ENCODE measurements around the gene HDAC9. TPM values are rescaled to one million over a fixed set of nuclear protein-coding genes. Genes with fewer than 3 reads are reported as not detected.

The HDAC9 gene
- total RNA-seq, 2 donors from 2014 or later, result 1.5 to 4.0 TPM

DNA sequence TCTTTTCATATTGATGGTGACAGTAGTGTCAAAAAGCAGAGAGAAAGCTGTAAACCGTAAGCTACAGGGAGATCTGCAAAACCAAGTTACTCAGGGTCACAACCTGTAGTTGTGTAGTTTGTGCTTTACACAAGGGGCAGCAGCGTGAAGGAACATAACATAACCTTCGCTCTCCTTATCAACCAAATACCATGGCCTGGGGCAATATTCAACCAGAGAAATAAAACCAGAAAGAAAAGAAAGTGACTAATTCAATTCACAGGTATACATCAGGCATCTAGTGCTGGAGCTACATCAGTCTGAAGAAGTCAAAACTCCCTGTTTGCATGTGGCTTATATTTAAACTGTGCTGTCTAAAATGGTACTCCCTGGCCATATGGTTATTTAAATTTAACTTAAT is 397.6 kb downstream of the HDAC9 start:
- DNase-seq, result no peak
- Mint-ChIP-seq H3K27me3 (ENCODE audit: insufficient read depth) (no peaks in the 10 kb centered on the region), H3K4me3 (no peak overlapping the region), H3K9me3 (no peaks in the 10 kb centered on the region), H3K36me3 (ENCODE audit: low read depth) (no peaks in the 10 kb centered on the region), H3K4me1 (peaks cover 9% of the 10 kb centered on the region), H3K27ac (no peak overlapping the region)
- TF ChIP-seq, protein P1, sequence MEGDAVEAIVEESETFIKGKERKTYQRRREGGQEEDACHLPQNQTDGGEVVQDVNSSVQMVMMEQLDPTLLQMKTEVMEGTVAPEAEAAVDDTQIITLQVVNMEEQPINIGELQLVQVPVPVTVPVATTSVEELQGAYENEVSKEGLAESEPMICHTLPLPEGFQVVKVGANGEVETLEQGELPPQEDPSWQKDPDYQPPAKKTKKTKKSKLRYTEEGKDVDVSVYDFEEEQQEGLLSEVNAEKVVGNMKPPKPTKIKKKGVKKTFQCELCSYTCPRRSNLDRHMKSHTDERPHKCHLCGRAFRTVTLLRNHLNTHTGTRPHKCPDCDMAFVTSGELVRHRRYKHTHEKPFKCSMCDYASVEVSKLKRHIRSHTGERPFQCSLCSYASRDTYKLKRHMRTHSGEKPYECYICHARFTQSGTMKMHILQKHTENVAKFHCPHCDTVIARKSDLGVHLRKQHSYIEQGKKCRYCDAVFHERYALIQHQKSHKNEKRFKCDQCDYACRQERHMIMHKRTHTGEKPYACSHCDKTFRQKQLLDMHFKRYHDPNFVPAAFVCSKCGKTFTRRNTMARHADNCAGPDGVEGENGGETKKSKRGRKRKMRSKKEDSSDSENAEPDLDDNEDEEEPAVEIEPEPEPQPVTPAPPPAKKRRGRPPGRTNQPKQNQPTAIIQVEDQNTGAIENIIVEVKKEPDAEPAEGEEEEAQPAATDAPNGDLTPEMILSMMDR (conservative IDR thresholded peaks at IDR 0.05), result no peak
- H3K4me3 ChIP-seq (ENCODE audit: low read length), result no peak overlapping the region
- no peak overlapping the region for H3K27ac ChIP-seq (ENCODE audit: low read depth, low read length)
- no peak overlapping the region for H3K9ac ChIP-seq (ENCODE audit: extremely low read depth, low read length, poor library complexity, severe bottlenecking)
- no peaks in the 10 kb centered on the region for H3K27me3 ChIP-seq (ENCODE audit: control insufficient read depth, insufficient read depth, low read length, poor library complexity, severe bottlenecking)
- WGBS, 2 experiments (ENCODE audit: insufficient coverage in 1 of 2, insufficient read length in 1 of 2), result 96% methylated on average over 3 of the region's 3 CpGs; no CpG with 5 or more reads in 1 of the 2 experiments
- peaks cover 8% of the 10 kb centered on the region for H3K4me1 ChIP-seq (ENCODE audit: control insufficient read depth, insufficient read depth, low read length)
- H3K36me3 ChIP-seq (ENCODE audit: control insufficient read depth, insufficient read depth, low read length), result no peaks in the 10 kb centered on the region
- H3K9me3 ChIP-seq (ENCODE audit: control insufficient read depth, low read length), result no peaks in the 10 kb centered on the region

DNA sequence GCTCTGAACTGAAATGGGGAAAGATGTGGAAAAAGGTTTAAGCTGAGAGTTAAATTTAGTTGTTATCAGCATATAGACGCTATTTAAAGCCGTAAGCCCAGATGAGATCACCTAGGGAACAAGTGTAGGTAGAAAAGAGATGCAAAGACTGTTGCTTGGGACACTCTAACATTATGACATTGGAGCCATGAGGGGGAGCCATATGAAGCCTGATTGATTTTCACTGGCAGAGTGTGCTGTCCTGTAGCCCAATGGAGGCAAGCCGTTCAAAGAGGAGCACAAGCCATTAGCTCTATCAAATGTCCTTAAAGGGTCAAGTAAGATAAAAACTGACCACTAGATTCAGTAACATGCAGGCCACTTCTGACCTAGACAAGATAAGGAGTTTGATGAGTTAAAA is 398.6 kb downstream of the HDAC9 start:
- Histone ChIP-seq H3K9me3 (ENCODE audit: control insufficient read depth, low read length) (no peaks in the 10 kb centered on the region), H3K27me3 (ENCODE audit: control insufficient read depth, insufficient read depth, low read length, poor library complexity, severe bottlenecking) (no peaks in the 10 kb centered on the region), H3K4me1 (ENCODE audit: control insufficient read depth, insufficient read depth, low read length) (peaks cover 6% of the 10 kb centered on the region), H3K4me3 (ENCODE audit: low read length) (no peak overlapping the region), H3K27ac (ENCODE audit: low read depth, low read length) (no peak overlapping the region), H3K36me3 (ENCODE audit: control insufficient read depth, insufficient read depth, low read length) (no peaks in the 10 kb centered on the region), H3K9ac (ENCODE audit: extremely low read depth, low read length, poor library complexity, severe bottlenecking) (no peak overlapping the region)
- DNase-seq, result no peak
- H3K27ac Mint-ChIP-seq, result no peak overlapping the region
- H3K27me3 Mint-ChIP-seq (ENCODE audit: insufficient read depth), result no peaks in the 10 kb centered on the region
- no peaks in the 10 kb centered on the region for H3K9me3 Mint-ChIP-seq
- H3K4me1 Mint-ChIP-seq, result peaks cover 5% of the 10 kb centered on the region
- H3K36me3 Mint-ChIP-seq (ENCODE audit: low read depth), result no peaks in the 10 kb centered on the region
- 84 to 89% methylated on average over 3 of the region's 3 CpGs for WGBS, 2 experiments (ENCODE audit: insufficient coverage in 1 of 2, insufficient read length in 1 of 2)
- TF ChIP-seq, protein P1 (conservative IDR thresholded peaks at IDR 0.05), result peak; percentile 41
- no peak overlapping the region for H3K4me3 Mint-ChIP-seq

DNA sequence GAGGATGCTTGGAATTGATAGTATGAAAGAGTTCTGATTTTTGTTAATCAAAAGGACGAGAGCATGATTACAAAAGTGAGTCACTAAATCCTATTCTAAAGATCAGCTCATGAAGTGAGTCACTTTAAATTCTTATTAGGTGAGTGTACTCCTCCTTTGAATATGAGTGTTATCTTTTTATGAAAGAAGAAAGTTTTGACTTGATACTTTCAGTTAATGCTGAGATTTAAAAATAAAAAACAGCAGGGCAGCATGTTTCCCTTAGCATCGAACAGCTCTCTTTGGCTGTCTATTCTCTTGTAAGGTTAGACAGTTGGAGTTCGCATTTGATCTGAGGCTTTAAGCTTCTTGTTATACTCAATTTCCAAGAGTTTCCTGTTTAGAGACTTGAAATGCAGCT is 399.9 kb downstream of the HDAC9 start:
- Histone ChIP-seq H3K9ac (ENCODE audit: extremely low read depth, low read length, poor library complexity, severe bottlenecking) (no peak overlapping the region), H3K36me3 (ENCODE audit: control insufficient read depth, insufficient read depth, low read length) (no peaks in the 10 kb centered on the region), H3K9me3 (ENCODE audit: control insufficient read depth, low read length) (no peaks in the 10 kb centered on the region), H3K27me3 (ENCODE audit: control insufficient read depth, insufficient read depth, low read length, poor library complexity, severe bottlenecking) (no peaks in the 10 kb centered on the region), H3K4me3 (ENCODE audit: low read length) (no peak overlapping the region), H3K4me1 (ENCODE audit: control insufficient read depth, insufficient read depth, low read length) (peaks cover 7% of the 10 kb centered on the region), H3K27ac (ENCODE audit: low read depth, low read length) (no peak overlapping the region)
- H3K9me3 Mint-ChIP-seq, result no peaks in the 10 kb centered on the region
- no peak overlapping the region for H3K4me3 Mint-ChIP-seq
- no peaks in the 10 kb centered on the region for H3K27me3 Mint-ChIP-seq (ENCODE audit: insufficient read depth)
- H3K27ac Mint-ChIP-seq, result no peak overlapping the region
- TF ChIP-seq, protein P1 (conservative IDR thresholded peaks at IDR 0.05), result no peak
- no peak for DNase-seq
- H3K4me1 Mint-ChIP-seq, result peaks cover 8% of the 10 kb centered on the region
- WGBS, 2 experiments (ENCODE audit: insufficient coverage in 1 of 2, insufficient read length in 1 of 2), result 65 to 95% methylated on average over 2 to 3 of the region's 3 CpGs
- H3K36me3 Mint-ChIP-seq (ENCODE audit: low read depth), result no peaks in the 10 kb centered on the region
